Ovary (tissue), 9 donors: ENCODE data around the gene VARS2. TPM values are rescaled to one million over a fixed set of nuclear protein-coding genes. Genes with fewer than 3 reads are reported as not detected.
"Not testable (repeated sequence)": the region's sequence is repeated elsewhere in the genome, so short reads cannot be mapped to it uniquely, and the experiment has no call there.

ENCODE experiments used
- DNase-seq, 5 donors: peaks; one replicate each; pipeline ENCODE4 v3.0.0-alpha.2; 2019 to 2020
- H3K27ac ChIP-seq, 2 donors: fragments of 200-600 bp; one replicate each; pipeline versions ENCODE4 v1.5.1 to v1.8.0; 2019 to 2022
- H3K27me3 ChIP-seq: fragments of 200-600 bp; one replicate; pipeline ENCODE4 v1.8.0; 2022
- H3K36me3 ChIP-seq: fragments of 200-600 bp; sonication (generic); one replicate; pipeline ENCODE4 v1.5.1; 2019
- H3K4me1 ChIP-seq: one replicate; pipeline ENCODE4 v1.8.1; 2013; ENCODE audit warnings: mild to moderate bottlenecking, moderate library complexity; ENCODE audit not compliant: insufficient read depth
- H3K4me3 ChIP-seq: fragments of 200-600 bp; sonication (generic); one replicate; pipeline ENCODE4 v1.5.1; 2017
- H3K9me3 ChIP-seq, 2 donors: fragments of 200-600 bp in 1 of 2; sonication (generic) in 1 of 2; one replicate each; pipeline versions ENCODE4 v1.5.1 to v1.8.1; 2013 to 2019; ENCODE audit warnings: mild to moderate bottlenecking in 1 of 2, moderate library complexity in 1 of 2
- CTCF ChIP-seq, 3 donors: fragments of 450-650 bp in 2 of 3; fragments of 200-600 bp in 1 of 3; IDR thresholded peaks; one replicate each; pipeline versions ENCODE4 v1.5.1 to v1.8.0; 2016 to 2022; ENCODE audit warnings: antibody characterized with exemption in 3 of 3, mild to moderate bottlenecking in 1 of 3
- EP300 ChIP-seq: sonication (generic); formaldehyde crosslinking; IDR thresholded peaks from one replicate; pipeline ENCODE4 v1.6.1; 2017; ENCODE audit warnings: antibody characterized with exemption
- POLR2A ChIP-seq: fragments of 450-650 bp; IDR thresholded peaks from one replicate; pipeline ENCODE4 v1.6.1; 2017; ENCODE audit warnings: antibody characterized with exemption, mild to moderate bottlenecking, moderate library complexity
- WGBS, 3 donors: extraction: QIAGEN DNeasy Blood & Tissue Kit in 1 of 3; methylation state at CpG; one replicate each; pipeline versions ENCODE4 v1.1.5 to v1.1.7; 2013 to 2017; 5-methylcytosine and 5-hydroxymethylcytosine counted together
- intact Hi-C, 4 donors: fragments of 100-400 bp; cut with DNase I; formaldehyde crosslinking; loops; one replicate each; pipeline versions ENCODE4 v1.11.0 to v1.15.1; 2022 to 2023
- polyA plus RNA-seq, 2 donors: library from polyadenylated mRNA; stranded (reverse); fragments of 200-250 nt in 1 of 2; fragments of 350-450 nt in 1 of 2; fragmentation: Illumina TruSeq in 1 of 2; extraction: RNeasy Lipid Tissue Mini Kit (QIAGEN cat#74804) in 1 of 2; gene quantifications; one replicate each; pipeline ENCODE4 v1.2.3, GENCODE V29; 2013 to 2014
- total RNA-seq, 7 donors: library from RNA; depleted of rRNA in 2 of 7; stranded (reverse); fragments of >200 nt in 2 of 7; fragmentation: NEBNext Ultra II Directional in 3 of 7; extraction: Animal tissue kit (Norgen Biotek cat#: 25700) in 3 of 7; gene quantifications; one replicate each; pipeline versions ENCODE4 v1.1.0 to v1.2.4, GENCODE V29; 2016 to 2023
- donor health status: DM: no; HTN: no; CAD: no; lungs with moderate emphysema.
- donor health status: DM: no; HTN: no; CAD: no.
- donor health status: Bipolar disorder and iron deficiency.
- donor health status: DM: yes; HTN: yes; CAD: no.
- donor health status: DM: no; HTN: no; CAD: no.
- donor health status: DM: yes; HTN: yes; CAD: no.

Gene VARS2
- total and polyA plus RNA-seq, 9 donors: 6.7 to 32.3 (median 19.8) TPM

- no peak overlapping the region for H3K27ac ChIP-seq
- H3K4me1 ChIP-seq: peaks cover 3% of the 10 kb centered on the region
- no peaks in the 10 kb centered on the region for H3K27me3 ChIP-seq
- TF ChIP-seq EP300: no peak
- TF ChIP-seq POLR2A: no peak
- no peak for TF ChIP-seq CTCF (IDR thresholded peaks at IDR 0.05)
- DNase-seq: no peak
- WGBS, 3 donors: 83 to 98% (median 92%) methylated on average over 8 of the region's 8 CpGs
- intact Hi-C loops: loop anchor here in 3 of 4 donors (5.0 kb wide), 2 partner anchors 154 to 164 kb away; no protein-coding TSS in a partner anchor
- H3K4me3 ChIP-seq: no peak overlapping the region
- no peaks in the 10 kb centered on the region for H3K36me3 ChIP-seq
- no peaks in the 10 kb centered on the region for H3K9me3 ChIP-seq
These were observed 4.6 kb downstream of the VARS2 start for GRCh38 chr6:30918670-30919069.

- intact Hi-C loops: loop anchor here in 1 of 4 donors (10.0 kb wide), 1 partner anchor 142 kb away; no protein-coding TSS in a partner anchor
- no peak for TF ChIP-seq CTCF (IDR thresholded peaks at IDR 0.05)
- TF ChIP-seq POLR2A: no peak
- no peak for TF ChIP-seq EP300
- Histone ChIP-seq H3K4me1 (no peaks in the 10 kb centered on the region), H3K27me3 (no peaks in the 10 kb centered on the region), H3K9me3 (no peaks in the 10 kb centered on the region), H3K27ac (no peak overlapping the region), H3K4me3 (no peak overlapping the region), H3K36me3 (no peaks in the 10 kb centered on the region)
- no peak for DNase-seq
- 87 to 92% (median 87%) methylated on average over 7 of the region's 7 CpGs for WGBS, 3 donors
These were observed 8.4 kb downstream of the VARS2 start for GRCh38 chr6:30922447-30922852.

- not testable (repeated sequence) for H3K4me3 ChIP-seq, H3K4me1 ChIP-seq, DNase-seq, H3K9me3 ChIP-seq, H3K27me3 ChIP-seq, H3K36me3 ChIP-seq, H3K27ac ChIP-seq
- WGBS, 3 donors: 84 to 91% (median 89%) methylated on average over 4 to 9 of the region's 9 CpGs
- intact Hi-C loops: loop anchor here in 1 of 4 donors (10.0 kb wide), 1 partner anchor 141 kb away; no protein-coding TSS in a partner anchor
These were observed 10.1 kb downstream of the VARS2 start for GRCh38 chr6:30924040-30924627.

- Histone ChIP-seq H3K4me1 (no peaks in the 10 kb centered on the region), H3K27ac (no peak overlapping the region), H3K36me3 (no peaks in the 10 kb centered on the region), H3K4me3 (no peak overlapping the region), H3K27me3 (no peaks in the 10 kb centered on the region), H3K9me3 (no peaks in the 10 kb centered on the region)
- no peak for TF ChIP-seq EP300
- TF ChIP-seq POLR2A: no peak
- TF ChIP-seq CTCF (IDR thresholded peaks at IDR 0.05): no peak
- intact Hi-C loops: loop anchor here in 1 of 4 donors (10.0 kb wide), 1 partner anchor 138 kb away; no protein-coding TSS in a partner anchor
- 73 to 88% (median 84%) methylated on average over 4 of the region's 4 CpGs for WGBS, 3 donors
- no peak for DNase-seq
These were observed 12.6 kb downstream of the VARS2 start for GRCh38 chr6:30926644-30927043.

GRCh38 chr6:30927080-30927479 lies 13.0 kb downstream of the VARS2 start:
- intact Hi-C loops: loop anchor here in 1 of 4 donors (10.0 kb wide), 1 partner anchor 138 kb away; no protein-coding TSS in a partner anchor
- not testable (repeated sequence) for H3K36me3 ChIP-seq, H3K27me3 ChIP-seq, H3K4me1 ChIP-seq, H3K4me3 ChIP-seq, DNase-seq, H3K27ac ChIP-seq, H3K9me3 ChIP-seq
- 90 to 100% (median 94%) methylated on average over 3 of the region's 3 CpGs for WGBS, 3 donors
